HG03432 (cell line): ENCODE data around the gene HES1.
"Not testable (repeated sequence)": the region's sequence is repeated elsewhere in the genome, so short reads cannot be mapped to it uniquely, and the experiment has no call there.

ENCODE experiments used
- ATAC-seq: cut with Tn5 transposase; IDR thresholded peaks from one replicate; pipeline ENCODE4 v1.9.1; 2021; ENCODE audit warnings: mild to moderate bottlenecking, moderate library complexity; ENCODE audit not compliant: unreplicated experiment

The HES1 gene

DNA sequence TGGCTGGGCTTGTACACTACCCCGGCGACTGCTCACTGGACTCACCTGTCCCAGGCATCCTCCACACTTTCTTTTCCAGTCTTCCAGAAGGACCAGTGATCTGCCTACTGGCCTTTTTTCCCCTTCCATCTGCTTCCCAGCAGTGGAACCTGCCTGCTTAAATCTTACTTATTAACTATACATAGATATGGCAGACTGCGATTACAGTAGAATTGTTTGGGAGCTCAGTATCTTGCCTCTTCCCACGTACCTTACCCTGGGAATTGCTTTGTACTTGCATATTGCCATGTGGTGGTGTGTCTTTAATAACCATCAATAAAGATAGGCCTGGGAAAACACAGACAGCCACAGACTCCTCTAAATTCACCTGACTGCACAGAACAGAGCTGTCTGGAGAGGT lies 11.8 kb upstream of the HES1 start:
- no peak for ATAC-seq

DNA sequence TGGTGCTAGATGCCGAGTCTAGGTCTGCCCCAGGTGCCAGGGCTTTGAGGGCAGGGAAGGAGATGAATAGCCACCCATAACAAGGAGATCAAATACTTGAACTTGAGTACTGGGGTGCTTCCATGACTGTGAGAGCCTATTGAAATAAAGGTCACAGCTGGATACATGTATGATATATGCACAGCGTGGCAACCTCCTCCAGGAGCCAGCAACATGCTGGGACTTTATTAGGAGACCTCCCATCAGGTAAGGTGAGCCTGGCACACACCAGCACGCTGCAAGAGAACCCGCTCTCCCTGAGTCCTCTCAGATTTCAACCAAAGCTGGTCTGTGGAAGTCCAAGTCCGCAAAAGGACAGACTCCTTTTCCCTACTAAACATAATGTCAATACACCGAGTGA lies 10.5 kb upstream of the HES1 start:
- no peak for ATAC-seq

DNA sequence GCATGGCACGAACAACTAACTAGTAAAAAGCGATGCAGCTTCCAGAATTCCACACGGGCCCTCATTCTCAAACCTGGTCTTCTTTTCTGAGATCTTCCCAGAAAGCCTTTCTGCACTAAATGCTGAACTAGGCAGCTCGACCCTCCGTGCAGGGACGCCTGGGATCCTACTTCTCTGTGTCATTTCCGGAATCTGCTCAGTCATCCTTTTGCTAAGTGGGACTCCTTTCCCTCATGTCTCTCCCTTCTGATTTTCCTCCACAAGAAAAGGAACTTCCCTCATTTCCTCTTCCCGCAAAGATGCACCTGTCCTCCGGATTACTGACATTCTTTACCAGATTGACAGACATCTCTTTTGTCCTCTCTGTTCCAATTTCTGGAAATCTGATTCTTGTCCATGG lies 9.2 kb upstream of the HES1 start:
- no peak for ATAC-seq

DNA sequence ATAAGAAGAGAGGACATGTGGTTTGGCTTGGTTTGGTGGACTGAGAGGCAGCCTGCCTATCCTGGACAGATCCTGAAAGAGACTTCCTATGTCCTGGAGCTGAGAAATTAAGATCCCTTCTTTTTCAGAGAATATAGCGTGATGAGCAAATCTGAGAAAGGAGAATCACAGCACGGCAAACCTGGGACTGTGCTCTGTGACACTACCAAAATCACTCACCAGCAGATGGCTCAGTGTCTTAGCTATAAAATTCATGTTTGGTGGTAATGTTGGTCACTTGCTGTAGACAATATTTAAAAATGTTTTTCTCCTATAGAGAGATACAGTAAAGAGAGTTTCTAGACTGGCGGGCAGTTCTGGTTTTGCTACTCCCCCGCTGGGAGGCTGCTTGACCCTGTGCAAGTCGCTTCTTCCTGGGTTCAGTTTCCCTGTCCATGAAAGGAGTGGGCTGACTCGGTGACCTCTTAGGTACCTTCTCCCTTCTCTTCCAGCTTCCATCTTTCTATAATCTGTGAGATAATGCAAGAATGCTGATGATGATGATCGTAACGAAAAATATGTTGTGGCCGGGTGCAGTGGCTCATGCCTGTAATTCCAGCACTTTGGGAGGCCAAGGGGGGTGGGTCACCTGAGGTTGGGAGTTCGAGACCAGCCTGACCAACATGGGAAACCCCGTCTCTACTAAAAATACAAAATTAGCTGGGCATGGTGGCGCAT lies 7.6 kb upstream of the HES1 start:
- no peak for ATAC-seq

DNA sequence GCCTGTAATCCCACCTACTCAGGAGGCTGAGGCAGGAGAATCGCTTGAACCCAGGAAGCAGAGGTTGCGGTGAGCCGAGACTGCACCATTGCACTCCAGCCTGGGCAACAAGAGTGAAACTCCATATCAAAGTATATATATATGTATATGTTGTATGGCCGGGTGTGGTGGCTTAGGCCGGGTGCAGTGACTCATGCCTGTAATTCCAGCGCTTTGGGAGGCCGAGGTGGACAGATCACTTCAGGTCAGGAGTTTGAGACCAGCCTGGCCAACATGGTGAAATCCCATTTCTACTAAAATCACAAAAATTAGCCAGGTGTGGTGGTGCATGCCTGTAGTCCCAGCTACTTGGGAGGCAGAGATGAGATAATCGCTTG lies 7.0 kb upstream of the HES1 start:
- ATAC-seq = not testable (repeated sequence)

DNA sequence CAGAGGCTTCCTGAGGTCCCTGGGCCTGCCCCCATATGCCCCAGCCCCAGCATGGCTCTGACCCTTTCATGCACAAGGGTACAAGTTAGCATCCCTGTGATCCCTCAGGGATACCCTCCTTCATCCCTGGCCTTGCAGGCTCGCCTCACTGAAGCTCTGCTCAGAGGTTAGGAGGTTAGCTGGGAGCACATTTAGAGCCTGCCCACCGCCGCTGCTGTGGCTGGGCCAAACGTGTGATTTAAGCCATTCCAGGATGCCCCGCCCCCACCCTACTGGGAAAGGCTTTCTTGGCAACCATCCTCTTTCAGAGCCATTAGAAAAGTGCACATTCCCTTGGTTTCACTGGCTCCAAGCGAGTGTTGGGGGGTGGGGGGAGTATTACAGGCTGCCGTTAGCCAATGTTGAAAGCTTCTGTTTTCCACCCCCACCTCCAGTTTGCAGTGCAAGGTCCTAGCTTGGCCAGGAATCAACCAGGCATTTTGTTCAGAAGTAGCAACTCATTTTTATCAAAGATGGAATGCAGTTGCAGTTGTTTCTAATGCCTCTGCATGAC lies 6.3 kb upstream of the HES1 start:
- no peak for ATAC-seq

DNA sequence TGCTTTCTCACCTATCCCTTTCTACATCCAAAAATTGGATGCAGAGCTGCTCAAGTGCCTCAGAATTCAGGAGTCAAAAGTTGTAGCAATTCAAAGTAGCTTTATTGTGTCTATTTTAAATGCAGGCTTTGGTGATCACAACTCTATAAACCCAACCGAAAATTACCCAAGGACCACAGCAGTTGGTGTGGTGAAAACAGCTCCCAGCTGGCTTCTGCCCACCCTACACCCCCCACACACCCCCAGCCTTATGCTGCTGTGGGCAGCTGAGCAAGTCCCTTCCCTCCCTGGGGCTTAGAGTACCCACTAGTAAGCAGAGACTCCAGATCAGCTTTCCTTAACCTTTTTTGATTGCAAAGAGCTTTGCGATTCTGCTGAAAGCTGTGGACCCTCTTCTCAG lies 5.8 kb upstream of the HES1 start:
- no peak for ATAC-seq

DNA sequence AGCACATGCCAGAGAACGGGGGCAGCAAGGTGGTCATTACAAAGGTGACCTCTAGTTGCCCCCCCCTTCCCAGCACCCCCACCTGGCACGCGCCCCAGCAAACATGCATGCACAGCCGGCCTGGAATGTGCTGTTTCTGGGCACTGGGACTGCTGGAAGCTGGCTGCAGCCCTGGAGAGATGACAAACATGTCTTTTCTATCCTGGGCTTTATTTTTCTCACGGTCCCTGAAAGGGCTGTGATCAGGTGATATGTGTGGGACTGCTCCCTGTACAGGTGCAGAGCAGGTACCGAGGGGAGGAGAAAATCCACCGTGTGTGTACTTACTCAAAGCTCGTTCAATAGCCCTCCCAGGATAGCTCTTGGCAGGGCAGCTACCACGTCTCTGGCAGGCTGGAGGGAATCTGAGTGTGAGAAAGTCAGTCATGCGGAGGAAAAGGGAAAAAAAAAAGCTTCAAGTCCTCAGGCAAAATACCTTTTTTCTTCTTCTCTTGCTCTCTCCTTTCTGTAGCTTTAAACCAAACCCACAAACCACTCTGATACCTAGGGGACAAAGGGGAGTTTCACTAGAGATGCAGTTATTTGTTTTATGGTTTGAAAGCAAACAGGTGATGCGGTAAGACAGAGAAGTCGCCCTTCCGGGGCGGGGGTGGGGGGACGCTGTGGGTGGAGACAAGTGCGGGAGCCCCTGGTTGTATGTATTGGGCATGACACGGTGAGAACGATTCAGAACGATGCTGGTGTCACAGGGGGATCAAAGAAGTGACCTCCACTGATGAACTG lies 5.0 kb upstream of the HES1 start:
- ATAC-seq = peak; percentile 47

DNA sequence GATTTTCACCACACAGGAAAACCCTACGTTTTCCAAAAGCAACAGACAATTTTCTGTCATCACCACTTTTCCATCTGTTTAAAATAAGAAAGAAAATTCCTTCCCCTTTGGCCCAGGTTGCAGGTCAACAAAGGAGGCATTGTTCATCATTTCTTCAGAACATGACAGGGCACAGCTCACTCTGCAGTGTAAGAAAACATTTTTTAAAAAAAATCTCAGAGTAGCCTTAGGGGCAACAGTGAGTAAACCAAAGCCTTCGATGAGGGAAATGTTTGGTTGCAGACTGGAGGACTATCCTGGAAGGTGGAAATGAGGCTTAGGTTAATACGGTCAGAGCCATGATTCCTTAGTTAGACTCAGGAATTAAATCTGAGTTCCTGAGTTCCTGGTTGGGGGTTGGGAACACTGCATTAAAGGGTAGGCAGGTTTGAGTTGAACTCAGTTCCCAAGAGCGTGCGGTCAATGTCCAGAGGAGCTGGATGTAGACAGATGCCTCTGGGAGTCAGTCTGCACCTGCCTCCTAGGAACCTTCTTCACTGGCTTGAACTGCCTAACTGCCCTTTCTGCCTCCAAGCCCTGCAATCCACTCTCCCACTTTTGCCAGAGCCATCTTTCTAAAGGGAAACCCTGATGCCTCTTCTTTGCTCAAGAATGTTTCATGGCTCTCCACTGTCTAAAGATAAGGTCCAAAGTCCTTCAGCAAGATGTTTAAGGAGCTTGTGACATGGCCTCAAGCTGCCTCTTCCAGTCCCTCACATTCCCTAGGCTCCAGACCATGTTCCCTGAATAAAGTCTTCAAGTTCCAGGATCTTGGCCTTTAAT lies 3.3 kb upstream of the HES1 start:
- ATAC-seq = no peak

DNA sequence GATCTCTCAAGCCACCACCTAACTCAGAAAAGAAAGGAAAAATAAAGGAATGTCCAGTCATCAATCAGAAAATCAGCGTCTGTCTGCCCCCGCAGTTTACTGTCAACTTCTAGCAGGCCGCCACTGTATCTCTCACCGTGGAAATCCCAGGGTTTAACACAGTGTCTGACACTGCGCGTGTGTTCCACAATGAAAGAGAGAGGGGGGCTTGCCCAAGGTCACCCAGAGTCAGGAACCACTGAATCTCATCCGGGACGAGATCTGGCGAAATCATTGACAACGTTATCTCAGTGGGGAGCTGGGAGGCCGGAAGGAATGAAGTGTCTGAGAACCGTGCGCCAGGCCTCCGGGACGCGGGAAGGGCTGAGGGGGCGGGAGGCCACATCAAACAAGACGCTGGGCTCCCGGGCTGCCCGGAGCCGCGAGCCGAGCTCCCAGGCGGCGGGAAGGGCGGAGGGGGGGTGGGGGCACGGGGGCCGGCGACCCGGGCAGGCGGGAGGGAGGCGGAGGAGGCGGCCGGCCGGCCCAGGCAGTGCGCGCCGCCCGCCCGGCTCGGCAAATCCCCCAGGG lies 2.2 kb upstream of the HES1 start:
- ATAC-seq = no peak

DNA sequence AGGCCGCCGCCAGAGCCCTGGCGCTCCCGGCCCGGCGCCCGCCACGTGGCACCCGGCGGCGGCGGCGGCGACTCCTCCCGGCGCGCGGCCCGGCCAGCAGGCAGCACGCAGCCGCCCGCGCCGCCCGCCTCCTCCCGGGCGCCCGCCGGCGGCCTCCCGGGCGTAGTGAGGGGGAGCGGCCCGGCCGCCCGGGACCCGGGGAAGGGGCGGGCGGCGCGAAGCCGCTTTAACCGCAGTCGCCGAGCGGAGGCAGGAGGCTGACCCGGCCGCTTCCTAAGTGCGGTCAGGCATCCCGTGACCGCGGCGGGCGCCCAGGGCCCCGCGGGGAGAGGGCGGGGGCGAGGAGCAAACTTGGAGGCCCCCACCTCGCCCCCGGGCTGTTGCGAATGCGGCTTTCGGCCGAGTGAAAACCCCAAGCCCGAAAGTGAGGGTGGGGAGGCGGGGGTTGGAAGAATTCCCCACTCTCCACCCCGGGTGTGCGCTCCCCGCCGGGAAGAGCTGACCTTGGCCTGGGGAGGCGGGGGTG lies 1.7 kb upstream of the HES1 start:
- ATAC-seq = peak; percentile 18

DNA sequence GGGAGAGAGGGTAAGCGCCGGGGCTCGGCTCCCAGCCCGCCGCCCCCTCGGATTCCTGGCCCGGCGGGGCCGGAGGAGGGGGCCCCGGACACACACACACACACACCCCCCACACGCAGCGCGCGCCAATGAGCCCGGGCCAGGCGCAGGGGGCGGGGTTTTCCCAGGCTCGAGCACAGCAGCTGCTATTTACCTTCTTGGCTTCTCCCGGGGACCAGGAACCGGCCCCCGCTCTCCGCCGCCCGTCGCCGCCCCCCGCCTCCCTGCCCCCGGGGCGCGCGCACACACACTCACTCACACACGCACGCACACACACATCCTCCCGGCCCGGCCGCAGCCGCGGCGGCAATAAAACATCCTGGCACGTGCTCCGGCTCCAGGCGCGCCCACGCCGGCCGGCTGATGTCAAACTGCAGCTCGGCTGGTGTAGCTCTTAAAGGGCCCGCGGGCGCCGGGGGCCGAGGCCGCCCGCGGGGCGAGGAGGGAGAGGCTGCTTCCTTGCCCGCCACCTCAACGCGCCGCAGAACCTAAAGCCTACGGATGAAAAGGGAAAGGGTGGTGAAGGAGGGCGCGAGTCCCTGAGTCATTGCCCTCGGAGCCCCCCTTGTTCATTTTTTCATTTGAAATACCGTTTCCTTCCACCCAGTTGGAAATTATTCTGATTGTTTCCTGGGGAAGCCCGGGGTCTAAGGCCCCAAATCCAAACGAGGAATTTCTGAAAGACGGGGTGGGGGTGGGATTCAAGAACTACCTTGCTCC lies 1.0 kb upstream of the HES1 start:
- ATAC-seq = peak; percentile 44

DNA sequence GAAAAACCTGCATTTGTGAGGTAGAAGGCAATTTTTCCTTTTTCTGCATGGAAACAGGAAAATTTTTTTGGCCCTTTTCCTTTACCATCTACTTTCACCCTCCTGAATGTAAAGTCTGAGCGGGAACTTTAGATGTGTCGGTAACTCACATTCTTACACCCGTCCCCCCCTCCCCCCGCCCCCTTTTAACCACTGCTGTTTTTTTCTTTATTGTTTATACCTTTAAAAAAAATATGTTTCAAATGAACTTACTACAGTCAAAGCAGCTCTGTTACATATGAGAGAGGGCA lies 487 bp upstream of the HES1 start:
- no peak for ATAC-seq

DNA sequence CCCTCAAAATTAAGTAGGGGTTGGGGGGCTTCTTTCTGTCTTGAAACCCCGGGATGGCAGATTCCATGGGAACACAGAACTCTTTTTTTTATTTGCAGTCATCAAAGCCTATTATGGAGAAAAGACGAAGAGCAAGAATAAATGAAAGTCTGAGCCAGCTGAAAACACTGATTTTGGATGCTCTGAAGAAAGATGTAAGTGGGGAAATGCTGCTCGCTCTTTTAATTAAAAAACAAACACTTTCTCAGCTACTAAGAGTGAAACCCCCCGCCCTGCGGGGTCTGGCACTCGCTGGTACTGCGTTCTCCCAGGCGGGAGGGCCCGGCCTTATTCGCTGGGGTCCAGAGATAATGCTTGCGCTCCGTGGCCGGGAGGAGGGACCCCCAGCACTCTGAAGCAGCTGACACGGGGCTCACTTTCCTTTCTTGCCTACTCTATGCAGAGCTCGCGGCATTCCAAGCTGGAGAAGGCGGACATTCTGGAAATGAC lies 615 bp downstream of the HES1 start:
- no peak for ATAC-seq

DNA sequence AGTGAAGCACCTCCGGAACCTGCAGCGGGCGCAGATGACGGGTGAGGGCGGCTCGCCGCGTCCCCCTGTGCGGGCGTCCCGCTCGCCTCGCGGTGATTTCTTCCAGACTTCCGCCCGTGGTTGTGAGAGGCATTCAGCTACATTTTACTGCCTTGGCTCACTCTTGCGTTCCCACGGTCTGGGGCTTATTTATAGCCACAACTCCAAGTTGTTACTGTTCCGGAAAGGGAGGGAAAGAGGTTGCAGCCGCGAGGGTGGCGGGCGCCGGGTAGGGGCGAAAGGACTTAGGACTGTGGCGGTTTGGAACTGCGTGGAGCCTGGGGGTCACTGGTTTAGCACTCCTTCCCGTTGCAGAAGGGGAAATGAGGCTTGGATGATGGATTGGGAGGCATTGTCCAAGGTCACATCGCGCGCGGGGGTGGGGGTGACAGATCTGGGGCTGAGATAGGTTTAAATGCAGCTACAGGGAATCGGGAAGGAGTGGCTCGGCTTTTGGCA lies 1.1 kb downstream of the HES1 start:
- no peak for ATAC-seq

DNA sequence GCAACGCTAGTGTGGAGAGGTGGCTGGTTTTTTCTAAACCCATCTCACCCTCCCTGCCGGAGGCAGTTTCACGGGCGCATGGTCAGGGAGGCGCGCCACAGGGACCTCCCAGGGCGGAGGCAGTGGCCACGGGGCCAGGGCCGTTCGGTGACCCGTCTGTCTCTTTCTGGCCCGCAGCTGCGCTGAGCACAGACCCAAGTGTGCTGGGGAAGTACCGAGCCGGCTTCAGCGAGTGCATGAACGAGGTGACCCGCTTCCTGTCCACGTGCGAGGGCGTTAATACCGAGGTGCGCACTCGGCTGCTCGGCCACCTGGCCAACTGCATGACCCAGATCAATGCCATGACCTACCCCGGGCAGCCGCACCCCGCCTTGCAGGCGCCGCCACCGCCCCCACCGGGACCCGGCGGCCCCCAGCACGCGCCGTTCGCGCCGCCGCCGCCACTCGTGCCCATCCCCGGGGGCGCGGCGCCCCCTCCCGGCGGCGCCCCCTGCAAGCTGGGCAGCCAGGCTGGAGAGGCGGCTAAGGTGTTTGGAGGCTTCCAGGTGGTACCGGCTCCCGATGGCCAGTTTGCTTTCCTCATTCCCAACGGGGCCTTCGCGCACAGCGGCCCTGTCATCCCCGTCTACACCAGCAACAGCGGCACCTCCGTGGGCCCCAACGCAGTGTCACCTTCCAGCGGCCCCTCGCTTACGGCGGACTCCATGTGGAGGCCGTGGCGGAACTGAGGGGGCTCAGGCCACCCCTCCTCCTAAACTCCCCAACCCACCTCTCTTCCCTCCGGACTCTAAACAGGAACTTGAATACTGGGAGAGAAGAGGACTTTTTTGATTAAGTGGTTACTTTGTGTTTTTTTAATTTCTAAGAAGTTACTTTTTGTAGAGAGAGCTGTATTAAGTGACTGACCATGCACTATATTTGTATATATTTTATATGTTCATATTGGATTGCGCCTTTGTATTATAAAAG lies 1.8 kb downstream of the HES1 start:
- ATAC-seq = peak; percentile 38

DNA sequence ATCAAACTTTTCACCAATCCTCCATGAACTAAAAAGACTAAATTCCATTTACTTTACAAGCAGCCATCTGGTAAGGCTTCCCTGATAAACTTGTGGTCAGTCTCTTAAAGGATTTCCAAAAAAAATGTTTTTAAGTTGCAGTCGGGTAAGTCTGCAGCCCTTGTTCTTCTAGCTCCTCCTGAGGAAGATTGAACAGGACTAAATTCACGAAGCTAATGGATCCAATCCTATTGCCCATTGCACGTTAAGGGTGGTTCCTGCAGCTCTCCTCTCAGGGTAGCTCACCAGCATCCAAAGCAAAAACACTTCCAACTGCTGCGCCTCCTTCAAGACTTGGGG lies 2.8 kb downstream of the HES1 start:
- no peak for ATAC-seq

DNA sequence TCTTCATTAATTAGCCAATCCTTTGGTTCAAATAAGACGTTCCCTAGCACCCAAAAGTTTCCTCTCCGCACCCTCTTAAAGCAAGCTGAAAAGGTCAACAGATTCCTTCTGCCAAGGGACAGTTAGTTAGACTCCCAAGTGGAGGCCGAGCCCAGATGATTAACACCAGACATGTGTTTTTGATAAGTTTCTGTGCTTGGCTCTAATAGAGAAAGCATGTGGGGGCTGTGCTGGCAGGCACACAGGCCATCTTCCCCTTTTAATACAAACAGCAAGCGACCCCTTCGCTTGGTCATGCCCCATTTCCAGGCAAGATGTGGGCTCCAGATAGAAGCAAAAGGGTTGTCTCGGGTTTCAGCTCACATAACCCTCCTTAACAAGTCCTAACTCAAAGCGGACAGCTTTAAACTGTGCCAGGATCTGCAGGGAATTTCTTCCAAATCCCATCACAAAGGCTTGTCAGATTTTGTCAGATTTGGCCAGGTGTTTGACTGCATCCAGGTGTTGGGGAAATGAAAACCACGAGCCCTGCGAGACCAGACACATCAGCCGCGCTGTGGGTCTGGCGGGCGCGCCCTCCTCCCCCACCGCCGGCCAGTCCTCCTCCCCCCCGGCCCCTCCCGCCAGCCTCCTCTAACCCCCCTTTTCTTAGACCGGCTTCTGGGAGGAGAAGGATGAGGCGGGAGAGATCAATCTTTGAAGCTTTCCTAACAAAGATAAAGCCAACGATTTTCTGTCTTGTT lies 3.3 kb downstream of the HES1 start:
- ATAC-seq = no peak
